GM21381 (cell line): ENCODE measurements around the gene PCDHA12.
"Not testable (repeated sequence)": the region's sequence is repeated elsewhere in the genome, so short reads cannot be mapped to it uniquely, and the experiment has no call there.

Source experiments
- ATAC-seq: cut with Tn5 transposase; IDR thresholded peaks from one replicate; pipeline ENCODE4 v1.9.1; 2021; ENCODE audit warnings: mild to moderate bottlenecking, moderate library complexity; ENCODE audit not compliant: unreplicated experiment

The PCDHA12 gene

GRCh38 chr5:140857177-140857986 is 17.7 kb upstream of the PCDHA12 start:
- no peak for ATAC-seq

- ATAC-seq = no peak
Measured at GRCh38 chr5:140857987-140858240, 17.2 kb upstream of the PCDHA12 start.

GRCh38 chr5:140862441-140863295 is 12.4 kb upstream of the PCDHA12 start:
- ATAC-seq = no peak

- no peak for ATAC-seq
Measured at GRCh38 chr5:140868721-140869554, 6.2 kb upstream of the PCDHA12 start, which contains the start of gene PCDHA11. Gene PCDHA11 (plus strand): TSS chr5:140868957. CDS start chr5:140869104, 147 bp downstream.

- no peak for ATAC-seq
Measured at GRCh38 chr5:140869555-140869886, 5.6 kb upstream of the PCDHA12 start.

GRCh38 chr5:140870221-140871201 is 4.6 kb upstream of the PCDHA12 start:
- no peak for ATAC-seq

- not testable (repeated sequence) for ATAC-seq
Measured at GRCh38 chr5:140876541-140877261, 1.6 kb downstream of the PCDHA12 start.

GRCh38 chr5:140877262-140877581 is 2.1 kb downstream of the PCDHA12 start:
- no peak for ATAC-seq

GRCh38 chr5:140881889-140882590 is 6.9 kb downstream of the PCDHA12 start, which contains the start of gene PCDHA13:
Gene PCDHA13 (plus strand): TSS chr5:140882124. CDS start chr5:140882269, 145 bp downstream.
- ATAC-seq = no peak

GRCh38 chr5:140882591-140882899 is 7.4 kb downstream of the PCDHA12 start:
- no peak for ATAC-seq

- no peak for ATAC-seq
Measured at GRCh38 chr5:140883373-140883772, 8.3 kb downstream of the PCDHA12 start.

- no peak for ATAC-seq
Measured at GRCh38 chr5:140883927-140884697, 9.0 kb downstream of the PCDHA12 start.

GRCh38 chr5:140916325-140916724 is 41.2 kb downstream of the PCDHA12 start:
- ATAC-seq = no peak

- no peak for ATAC-seq
Measured at GRCh38 chr5:140923601-140924000, 48.5 kb downstream of the PCDHA12 start.

GRCh38 chr5:140925806-140926442 is 50.8 kb downstream of the PCDHA12 start, which contains the start of gene PCDHAC1:
Gene PCDHAC1 (plus strand): TSS chr5:140926299. CDS start chr5:140926893, 594 bp downstream.
- no peak for ATAC-seq

GRCh38 chr5:140926443-140927227 is 51.5 kb downstream of the PCDHA12 start:
- ATAC-seq = no peak

GRCh38 chr5:140927228-140927573 is 52.1 kb downstream of the PCDHA12 start:
- no peak for ATAC-seq
